Left hindlimb (tissue), 1 donor: ENCODE data around the gene CASP9.

Experiments
- DNase-seq: peaks from one replicate; pipeline ENCODE4 v3.0.0-alpha.2; 2018

Gene CASP9

DNA sequence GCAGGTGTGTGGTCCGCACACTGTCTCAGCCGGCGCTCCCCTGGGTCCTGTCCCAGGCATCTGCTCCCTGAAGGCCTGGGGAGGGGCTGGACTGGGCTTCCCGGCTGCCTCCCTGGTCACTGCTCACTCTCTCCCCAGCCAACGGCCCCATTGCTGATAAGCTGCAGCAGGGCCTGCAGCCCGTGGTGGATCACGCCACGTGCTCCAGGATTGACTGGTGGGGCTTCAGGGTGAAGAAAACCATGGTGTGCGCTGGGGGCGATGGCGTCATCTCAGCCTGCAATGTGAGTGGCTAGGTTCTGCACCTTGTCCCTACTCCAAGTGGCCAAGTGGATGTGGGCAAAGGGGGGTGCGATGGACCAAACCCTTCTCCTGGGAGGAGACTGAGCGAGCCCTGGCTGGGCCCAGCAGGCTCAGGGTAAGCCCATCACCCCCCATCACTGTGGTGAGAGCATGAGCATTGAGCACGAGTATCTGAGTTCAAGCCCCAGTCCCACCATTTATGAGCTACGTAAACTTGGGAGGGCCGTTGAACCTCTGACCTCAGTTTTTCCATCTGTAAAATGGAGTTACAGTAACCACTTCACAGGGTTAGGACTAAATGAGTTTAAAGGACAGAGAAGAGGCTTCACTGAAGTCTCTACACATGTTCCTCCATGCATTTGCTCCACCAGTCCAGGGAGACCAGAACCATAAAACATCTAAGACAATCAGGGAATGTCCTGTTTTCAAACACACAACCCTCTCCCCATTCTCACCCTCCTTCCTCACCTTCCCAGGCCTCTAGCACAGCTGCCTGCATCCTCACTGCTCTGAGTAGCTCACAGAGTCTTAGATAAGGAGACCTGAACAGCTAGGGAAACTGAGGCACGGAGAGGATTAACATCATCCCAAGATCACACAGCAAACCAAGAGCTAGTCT, 79.3 kb downstream of the CASP9 start:
- DNase-seq = no peak

DNA sequence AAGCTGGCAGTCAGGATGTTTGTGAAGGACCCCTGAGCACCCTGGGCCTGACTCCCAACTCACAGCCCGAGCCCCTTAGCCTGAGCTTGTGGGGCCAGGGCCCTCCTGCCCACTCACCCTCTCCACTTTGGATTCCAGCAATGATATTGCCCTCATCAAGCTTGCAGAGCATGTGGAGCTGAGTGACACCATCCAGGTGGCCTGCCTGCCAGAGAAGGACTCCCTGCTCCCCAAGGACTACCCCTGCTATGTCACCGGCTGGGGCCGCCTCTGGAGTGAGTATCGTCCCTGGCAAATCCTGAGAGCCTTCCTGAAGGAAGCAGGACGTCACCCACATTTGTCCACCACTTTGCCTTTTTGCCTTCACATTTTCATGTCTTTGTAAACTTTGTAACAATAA, 80.7 kb downstream of the CASP9 start:
- no peak for DNase-seq

DNA sequence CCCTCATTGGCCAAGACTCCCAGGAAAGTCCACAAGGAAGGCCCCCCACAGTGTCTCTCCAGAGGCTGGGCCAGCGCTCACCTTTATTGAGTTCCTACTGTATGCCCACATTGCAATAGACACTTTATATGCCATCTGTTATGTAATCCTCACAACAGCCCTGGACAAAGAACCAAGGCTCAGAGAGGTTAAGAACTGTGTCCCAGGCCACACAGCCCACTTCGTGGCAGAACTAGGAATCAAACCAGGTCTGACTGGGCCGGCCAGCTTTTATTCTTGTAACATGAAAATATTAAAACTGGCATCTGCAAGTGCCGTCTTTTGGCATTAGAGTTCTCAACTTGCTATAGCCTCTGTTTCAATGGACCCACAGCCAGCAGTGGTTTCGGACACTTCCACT, 81.3 kb downstream of the CASP9 start:
- no peak for DNase-seq

DNA sequence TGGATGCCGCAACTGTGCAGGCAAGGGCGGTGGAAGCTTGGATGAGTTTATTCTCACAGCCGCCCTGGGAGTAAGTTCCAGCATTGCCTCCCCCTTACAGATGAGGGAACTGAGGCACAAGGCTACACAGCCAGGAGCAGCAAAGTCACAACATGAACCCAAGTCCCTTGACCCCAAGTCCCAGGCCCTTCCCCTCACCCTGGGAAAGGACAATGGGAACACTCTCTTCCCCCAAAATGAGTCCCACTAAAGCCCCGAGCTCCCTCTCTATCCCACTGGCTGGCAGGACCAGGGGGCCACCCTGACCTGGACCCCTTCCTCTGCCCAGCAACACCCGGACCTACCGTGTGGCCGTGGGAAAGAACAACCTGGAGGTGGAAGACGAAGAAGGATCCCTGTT, 81.9 kb downstream of the CASP9 start:
- DNase-seq = no peak
